Fibroblast of lung (primary cell): ENCODE results near the gene ZNF429.

ENCODE experiments used
- CTCF ChIP-seq, 2 donors: IDR thresholded peaks in 1 of 2; conservative IDR thresholded peaks in 1 of 2; 1 replicate in 1 of 2; 2 replicates in 1 of 2; pipeline ENCODE4 v1.5.1; 2011 to 2012; ENCODE audit warnings: low read length in 2 of 2, control low read depth in 1 of 2, inconsistent platforms in 1 of 2, low read depth in 1 of 2, mild to moderate bottlenecking in 1 of 2
- EZH2 ChIP-seq: IDR thresholded peaks from 2 replicates; pipeline ENCODE4 v1.5.1; 2012; ENCODE audit warnings: low read length, control low read depth, mild to moderate bottlenecking; ENCODE audit errors: missing control alignments

- no peak for TF ChIP-seq CTCF (conservative IDR thresholded peaks at IDR 0.05 in 1 of 2, IDR thresholded peaks at IDR 0.05 in 1 of 2; ENCODE audit: low read depth in 1 of 2, low read length in 2 of 2)
- TF ChIP-seq EZH2: no peak
These were observed 65.9 kb downstream of the ZNF429 start for GRCh38 chr19:21571316-21571715.
